Endothelial cell of umbilical vein (primary cell): ENCODE data around the gene JUNB. TPM values are rescaled to one million over a fixed set of nuclear protein-coding genes. Genes with fewer than 3 reads are reported as not detected.
A peak's percentile ranks its signal among the peaks of the same experiment; 100 is the strongest.

Experiments used
- BruUV-seq: library from RNA; stranded (reverse); fragments of 400-500 nt; replicated peaks from 2 replicates; lab custom pipeline; 2021; lab: Mats Ljungman, UMichigan
- CTCF ChIA-PET: fragments of 300-600, 350-600 bp; sonication (Branson Sonifier 250); formaldehyde crosslinking; loops from one replicate; lab custom pipeline; 2021; ENCODE audit warnings: antibody characterized with exemption, inconsistent platforms; lab: Charles Lee
- POLR2A ChIA-PET: fragments of 300-600, 350-600 bp; sonication (Branson Sonifier 250); formaldehyde crosslinking; loops from one replicate; lab custom pipeline; 2021; ENCODE audit warnings: antibody characterized with exemption, inconsistent platforms; lab: Charles Lee
- DNase-seq: peaks from one replicate; pipeline ENCODE4 v3.0.0-alpha.2; 2011; ENCODE audit warnings: low read depth, low spot score
- FAIRE-seq: peaks from 2 replicates; lab custom pipeline; 2011; peaks lifted over from hg19 to GRCh38; lab: Jason Lieb, UNC
- H2AFZ ChIP-seq: 2 replicates; pipeline ENCODE4 v1.6.0; 2012; ENCODE audit warnings: low read depth, low read length, control low read depth, inconsistent platforms
- H3K27ac ChIP-seq: 2 replicates; pipeline ENCODE4 v1.5.1; 2011; ENCODE audit warnings: low read depth, mild to moderate bottlenecking, control low read depth, low read length, moderate library complexity; ENCODE audit not compliant: insufficient read depth
- H3K27me3 ChIP-seq, 2 experiments: 2 replicates each; pipeline versions ENCODE4 v1.6.0 to v1.6.1; 2011; ENCODE audit warnings: low read length in 2 of 2, mixed read lengths in 1 of 2; ENCODE audit not compliant: control insufficient read depth in 2 of 2, insufficient read depth in 2 of 2
- H3K36me3 ChIP-seq, 2 experiments: 2 replicates in 1 of 2; 3 replicates in 1 of 2; pipeline ENCODE4 v1.5.1; 2011; ENCODE audit warnings: low read length in 2 of 2, mild to moderate bottlenecking in 1 of 2, moderate library complexity in 1 of 2; ENCODE audit not compliant: control insufficient read depth in 2 of 2, insufficient read depth in 2 of 2; ENCODE audit errors: extremely low read depth in 1 of 2
- H3K4me1 ChIP-seq: 3 replicates; pipeline ENCODE4 v1.5.1; 2011; ENCODE audit warnings: mild to moderate bottlenecking, low read length; ENCODE audit not compliant: control insufficient read depth, insufficient read depth; ENCODE audit errors: extremely low read depth
- H3K4me2 ChIP-seq: 2 replicates; pipeline ENCODE4 v1.6.1; 2011; ENCODE audit warnings: low read length, control low read depth, mixed read lengths; ENCODE audit not compliant: insufficient read depth
- H3K4me3 ChIP-seq, 3 experiments: fragments of 200-600 bp in 1 of 3; sonication (generic), shearing (Covaris generic) in 1 of 3; replicated peaks in 1 of 3; 2 replicates each; pipeline ENCODE4 v1.5.1; 2011 to 2016; ENCODE audit warnings: control low read depth in 3 of 3, low read length in 3 of 3, mild to moderate bottlenecking in 2 of 3, inconsistent platforms in 1 of 3, low read depth in 1 of 3, moderate library complexity in 1 of 3; ENCODE audit not compliant: insufficient read depth in 1 of 3
- H3K79me2 ChIP-seq: 2 replicates; pipeline ENCODE4 v1.6.0; 2012; ENCODE audit warnings: low read length, inconsistent platforms; ENCODE audit not compliant: control insufficient read depth, insufficient read depth
- H3K9ac ChIP-seq: replicated peaks from 2 replicates; pipeline ENCODE3; 2011; ENCODE audit warnings: low read length, control low read depth; ENCODE audit not compliant: insufficient read depth; ENCODE audit errors: extremely low read depth
- H3K9me1 ChIP-seq: replicated peaks from 3 replicates; pipeline ENCODE4 v1.6.0; 2011; ENCODE audit warnings: mild to moderate bottlenecking, low read length; ENCODE audit not compliant: control insufficient read depth, insufficient read depth; ENCODE audit errors: extremely low read depth
- H3K9me3 ChIP-seq: replicated peaks from 2 replicates; pipeline ENCODE4 v1.5.1; 2012; ENCODE audit warnings: low read length, inconsistent platforms; ENCODE audit not compliant: control insufficient read depth, insufficient read depth
- H4K20me1 ChIP-seq: replicated peaks from 2 replicates; pipeline ENCODE3; 2011; ENCODE audit warnings: mild to moderate bottlenecking, low read length; ENCODE audit not compliant: control insufficient read depth, insufficient read depth; ENCODE audit errors: extremely low read depth
- CTCF ChIP-seq, 2 donors: IDR thresholded peaks; 1 replicate in 1 of 2; 2 replicates in 1 of 2; pipeline ENCODE4 v1.5.1; 2011; ENCODE audit warnings: low read length in 2 of 2, mild to moderate bottlenecking in 2 of 2, moderate library complexity in 2 of 2, control low read depth in 1 of 2, inconsistent platforms in 1 of 2, low read depth in 1 of 2; ENCODE audit not compliant: insufficient read depth in 1 of 2; ENCODE audit errors: extremely low read depth in 1 of 2
- EZH2 ChIP-seq: IDR thresholded peaks from 2 replicates; pipeline ENCODE4 v1.6.1; 2012; ENCODE audit warnings: borderline replicate concordance, low read depth, mild to moderate bottlenecking, moderate library complexity, low read length, inconsistent platforms; ENCODE audit not compliant: severe bottlenecking
- FOS ChIP-seq: IDR thresholded peaks from 2 replicates; pipeline ENCODE4 v1.6.1; 2011; ENCODE audit warnings: mild to moderate bottlenecking, low read length, moderate library complexity, borderline replicate concordance; ENCODE audit not compliant: insufficient read depth
- GATA2 ChIP-seq: IDR thresholded peaks from 2 replicates; pipeline ENCODE4 v1.7.0; 2011; ENCODE audit warnings: low read depth, mild to moderate bottlenecking, moderate library complexity, mixed read lengths, low read length; ENCODE audit not compliant: insufficient read length, insufficient read depth
- JUN ChIP-seq: IDR thresholded peaks from 2 replicates; pipeline ENCODE4 v1.6.1; 2011; ENCODE audit warnings: borderline replicate concordance, low read depth; ENCODE audit not compliant: insufficient read length, insufficient read depth
- POLR2A ChIP-seq: IDR thresholded peaks from 2 replicates; pipeline ENCODE4 v1.6.1; 2012; ENCODE audit warnings: low read depth, mild to moderate bottlenecking, control low read depth, low read length
- POLR2AphosphoS5 ChIP-seq: IDR thresholded peaks from 2 replicates; pipeline ENCODE4 v1.6.1; 2012; ENCODE audit warnings: low read depth, mild to moderate bottlenecking, control low read depth, low read length, moderate library complexity; ENCODE audit not compliant: insufficient read depth
- dilution Hi-C: fragments of 300-500 bp; cut with MboI; formaldehyde crosslinking; loops from one replicate; pipeline ENCODE4 v1.15.0; 2019; ENCODE audit warnings: low sequenced_read_pairs; ENCODE audit not compliant: extremely low pct_ligation_motif_present
- intact Hi-C: fragments of 100-400 bp; cut with micrococcal nuclease; formaldehyde crosslinking; loops from one replicate; pipeline ENCODE4 v1.10.0; 2022
- polyA plus RNA-seq, 4 experiments: library from polyadenylated mRNA; depleted of rRNA in 3 of 4; stranded (reverse) in 3 of 4; unstranded in 1 of 4; fragments of >200 nt; gene quantifications; 2 replicates each; pipeline versions ENCODE4 v1.2.1 to v1.2.3, GENCODE V29; 2011 to 2012; ENCODE audit warnings: missing spikeins in 1 of 4
- total RNA-seq: library from RNA; stranded (reverse); gene quantifications from 2 replicates; pipeline ENCODE4 v1.2.3, GENCODE V29; 2021

JUNB gene
- total and polyA plus RNA-seq, 2 donors (not counting 3 experiments of a cell fraction or from before 2014, with no cell fraction given) = 22.8 to 74.4 TPM

GRCh38 chr19:12841094-12841493 is 49.8 kb downstream of the JUNB start:
- Histone ChIP-seq H3K9me1 (no peaks in the 10 kb centered on the region), H2AFZ (peak overlapping the region; percentile 43), H3K27ac (no peak overlapping the region), H3K4me2 (peak overlapping the region; percentile 5), H3K9me3 (no peaks in the 10 kb centered on the region), H3K79me2 (no peaks in the 10 kb centered on the region), H3K4me1 (no peaks in the 10 kb centered on the region), H3K4me3 (no peak overlapping the region), H3K27me3 (peaks cover 34 to 42% of the 10 kb centered on the region in 2 experiments), H3K9ac (no peak overlapping the region), H3K36me3 (no peaks in the 10 kb centered on the region), H4K20me1 (no peaks in the 10 kb centered on the region)
- ChIA-PET CTCF (interaction anchor here (1.0 kb wide), 1 partner anchor 75 kb away, joined by 4 read pairs; no protein-coding TSS in a partner anchor), POLR2A (no interaction called here)
- TF ChIP-seq JUN (no peak), POLR2AphosphoS5 (no peak), CTCF (IDR thresholded peaks at IDR 0.05; ENCODE audit: extremely low read depth in 1 of 2, insufficient read depth in 1 of 2, low read depth in 1 of 2, low read length in 2 of 2) (no peak), POLR2A (no peak), EZH2 (no peak), FOS (no peak), GATA2 (no peak)
- DNase-seq (no peak), FAIRE-seq (no peak)
- BruUV-seq = no TSS peak
- intact Hi-C loops = no loop called here
- dilution Hi-C loops = no loop called here
